ENCODE results near the gene RNF150. TPM values are rescaled to one million over a fixed set of nuclear protein-coding genes. Genes with fewer than 3 reads are reported as not detected.

RNF150 gene
- polyA plus RNA-seq, 1 experiment: 9.8 TPM

GRCh38 chr4:140995058-140995457 lies 138.2 kb downstream of the RNF150 start:
- DNase-seq (ENCODE audit: low read depth, low spot score): no peak
- Histone ChIP-seq H3K27me3 (ENCODE audit: control insufficient read depth, insufficient read depth, low read length) (no peaks in the 10 kb centered on the region), H3K27ac (ENCODE audit: low read depth, low read length) (no peak overlapping the region), H3K4me3 (ENCODE audit: low read depth, low read length) (no peak overlapping the region), H3K9me3 (ENCODE audit: control insufficient read depth, insufficient read depth, low read length) (no peaks in the 10 kb centered on the region)
- TF ChIP-seq, protein P1, sequence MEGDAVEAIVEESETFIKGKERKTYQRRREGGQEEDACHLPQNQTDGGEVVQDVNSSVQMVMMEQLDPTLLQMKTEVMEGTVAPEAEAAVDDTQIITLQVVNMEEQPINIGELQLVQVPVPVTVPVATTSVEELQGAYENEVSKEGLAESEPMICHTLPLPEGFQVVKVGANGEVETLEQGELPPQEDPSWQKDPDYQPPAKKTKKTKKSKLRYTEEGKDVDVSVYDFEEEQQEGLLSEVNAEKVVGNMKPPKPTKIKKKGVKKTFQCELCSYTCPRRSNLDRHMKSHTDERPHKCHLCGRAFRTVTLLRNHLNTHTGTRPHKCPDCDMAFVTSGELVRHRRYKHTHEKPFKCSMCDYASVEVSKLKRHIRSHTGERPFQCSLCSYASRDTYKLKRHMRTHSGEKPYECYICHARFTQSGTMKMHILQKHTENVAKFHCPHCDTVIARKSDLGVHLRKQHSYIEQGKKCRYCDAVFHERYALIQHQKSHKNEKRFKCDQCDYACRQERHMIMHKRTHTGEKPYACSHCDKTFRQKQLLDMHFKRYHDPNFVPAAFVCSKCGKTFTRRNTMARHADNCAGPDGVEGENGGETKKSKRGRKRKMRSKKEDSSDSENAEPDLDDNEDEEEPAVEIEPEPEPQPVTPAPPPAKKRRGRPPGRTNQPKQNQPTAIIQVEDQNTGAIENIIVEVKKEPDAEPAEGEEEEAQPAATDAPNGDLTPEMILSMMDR (IDR thresholded peaks at IDR 0.05; ENCODE audit: low read depth, low read length): no peak
- CTCF ChIA-PET: interaction anchor here (4.2 kb wide), 1 partner anchor 139 kb away, joined by 40 read pairs; the partner anchor contains the start of gene RNF150
- POLR2A ChIA-PET: no interaction called here

DNA sequence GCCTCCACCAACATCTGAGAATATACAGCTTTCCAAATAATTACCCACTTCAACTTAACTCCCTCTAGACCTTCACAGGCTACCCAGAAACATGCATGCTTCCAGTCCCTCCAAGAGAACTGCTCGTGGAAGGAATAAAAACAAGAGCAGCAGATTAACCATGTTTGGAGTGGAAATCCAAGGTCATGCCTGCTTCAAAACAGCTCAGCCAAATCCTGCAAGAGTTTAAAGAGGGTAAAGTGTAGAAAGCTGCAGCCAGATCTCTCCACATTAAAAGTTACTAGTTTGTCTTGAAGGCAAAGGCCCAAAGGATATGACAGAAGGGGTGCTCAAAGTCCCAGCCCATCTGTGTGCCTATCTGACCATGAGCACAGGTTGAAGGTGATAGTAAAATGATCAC lies 139.3 kb downstream of the RNF150 start:
- POLR2A ChIA-PET: no interaction called here
- TF ChIP-seq, protein P1 (IDR thresholded peaks at IDR 0.05; ENCODE audit: low read depth, low read length): no peak
- DNase-seq (ENCODE audit: low read depth, low spot score): no peak
- no peak overlapping the region for H3K27ac ChIP-seq (ENCODE audit: low read depth, low read length)
- H3K4me3 ChIP-seq (ENCODE audit: low read depth, low read length): no peak overlapping the region
- no peaks in the 10 kb centered on the region for H3K27me3 ChIP-seq (ENCODE audit: control insufficient read depth, insufficient read depth, low read length)
- CTCF ChIA-PET: no interaction called here
- H3K9me3 ChIP-seq (ENCODE audit: control insufficient read depth, insufficient read depth, low read length): no peaks in the 10 kb centered on the region

DNA sequence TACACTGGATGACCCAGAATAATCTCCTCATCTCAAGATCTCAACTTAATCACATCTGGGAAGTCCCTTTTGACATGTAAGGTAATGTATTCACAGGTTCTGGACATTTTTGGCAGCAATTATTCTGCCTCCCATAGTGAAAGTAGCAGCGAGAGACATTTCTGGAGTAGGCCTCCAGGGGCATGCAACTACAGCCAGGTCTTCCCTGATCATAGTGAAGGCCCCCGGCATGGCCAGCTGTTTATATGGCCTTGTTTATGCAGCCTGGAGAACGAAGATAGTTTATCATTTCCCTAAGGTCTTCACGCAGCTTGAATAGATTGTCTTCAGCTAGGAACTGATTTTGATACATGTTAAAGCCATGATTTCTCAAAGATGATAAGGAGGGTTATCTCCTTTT lies 139.9 kb downstream of the RNF150 start:
- TF ChIP-seq, protein P1 (IDR thresholded peaks at IDR 0.05; ENCODE audit: low read depth, low read length): no peak
- ChIA-PET CTCF (interaction anchor here (0.6 to 0.8 kb wide), 2 partner anchors 26 to 430 kb away, joined by 3 read pairs; no protein-coding TSS in a partner anchor), POLR2A (no interaction called here)
- Histone ChIP-seq H3K27me3 (ENCODE audit: control insufficient read depth, insufficient read depth, low read length) (no peaks in the 10 kb centered on the region), H3K4me3 (ENCODE audit: low read depth, low read length) (no peak overlapping the region), H3K27ac (ENCODE audit: low read depth, low read length) (no peak overlapping the region), H3K9me3 (ENCODE audit: control insufficient read depth, insufficient read depth, low read length) (no peaks in the 10 kb centered on the region)
- DNase-seq (ENCODE audit: low read depth, low spot score): no peak

GRCh38 chr4:140989944-140990343 lies 143.3 kb downstream of the RNF150 start:
- Histone ChIP-seq H3K9me3 (ENCODE audit: control insufficient read depth, insufficient read depth, low read length) (no peaks in the 10 kb centered on the region), H3K27ac (ENCODE audit: low read depth, low read length) (no peak overlapping the region), H3K27me3 (ENCODE audit: control insufficient read depth, insufficient read depth, low read length) (no peaks in the 10 kb centered on the region), H3K4me3 (ENCODE audit: low read depth, low read length) (no peak overlapping the region)
- TF ChIP-seq, protein P1 (IDR thresholded peaks at IDR 0.05; ENCODE audit: low read depth, low read length): no peak
- ChIA-PET POLR2A (no interaction called here), CTCF (interaction anchor here (0.8 kb wide), 1 partner anchor 106 kb away, joined by 3 read pairs; no protein-coding TSS in a partner anchor)
- DNase-seq (ENCODE audit: low read depth, low spot score): no peak

GRCh38 chr4:140986045-140986444 lies 147.2 kb downstream of the RNF150 start:
- TF ChIP-seq, protein P1 (IDR thresholded peaks at IDR 0.05; ENCODE audit: low read depth, low read length): no peak
- Histone ChIP-seq H3K9me3 (ENCODE audit: control insufficient read depth, insufficient read depth, low read length) (no peaks in the 10 kb centered on the region), H3K27ac (ENCODE audit: low read depth, low read length) (no peak overlapping the region), H3K27me3 (ENCODE audit: control insufficient read depth, insufficient read depth, low read length) (no peaks in the 10 kb centered on the region), H3K4me3 (ENCODE audit: low read depth, low read length) (no peak overlapping the region)
- POLR2A ChIA-PET: no interaction called here
- CTCF ChIA-PET: interaction anchor here (1.0 kb wide), 1 partner anchor 147 kb away, joined by 3 read pairs; the partner anchor contains the start of gene RNF150
- no peak for DNase-seq (ENCODE audit: low read depth, low spot score)

Data from AG04450 (cell line).